Upper lobe of left lung (tissue), 4 donors: ENCODE data around the gene PTCD3.

Source experiments
- CTCF ChIP-seq, 6 experiments: fragments of 450-650 bp in 4 of 6; fragments of 200-600 bp in 2 of 6; sonication (generic) in 2 of 6; IDR thresholded peaks; one replicate each; pipeline ENCODE4 v1.5.1; 2016 to 2019; ENCODE audit warnings: antibody characterized with exemption in 6 of 6
- POLR2A ChIP-seq, 4 donors: fragments of 450-650 bp; IDR thresholded peaks; one replicate each; pipeline ENCODE4 v1.5.1; 2016 to 2017; ENCODE audit warnings: antibody characterized with exemption in 4 of 4, mild to moderate bottlenecking in 2 of 4
- POLR2AphosphoS5 ChIP-seq, 2 donors: sonication (generic); formaldehyde crosslinking; IDR thresholded peaks; one replicate each; pipeline ENCODE4 v1.5.1; 2017; ENCODE audit warnings: antibody characterized with exemption in 2 of 2

GRCh38 chr2:86065512-86065911 is 40.5 kb upstream of the PTCD3 start:
- TF ChIP-seq POLR2AphosphoS5 (IDR thresholded peaks at IDR 0.05): no peak
- TF ChIP-seq POLR2A (IDR thresholded peaks at IDR 0.05): no peak
- no peak for TF ChIP-seq CTCF (IDR thresholded peaks at IDR 0.05)
